Activated T-helper 1 cell treated with anti-CD3 and anti-CD28 coated beads, Interleukin-12 subunit alpha, Interleukin-12 subunit beta, Interleukin-2, Interleukin-4 antibody, amounts not matched to agents 30 ng/mL and 10 ng/mL and 1 ng/mL, durations not matched to agents 14 hours and 24 hours and 36 hours (primary cell): Measurements from ENCODE around the gene TCF23. TPM values are rescaled to one million over a fixed set of nuclear protein-coding genes. Genes with fewer than 3 reads are reported as not detected.
"Not testable (repeated sequence)": the region's sequence is repeated elsewhere in the genome, so short reads cannot be mapped to it uniquely, and the experiment has no call there.

Experiments
- DNase-seq: peaks from one replicate; pipeline ENCODE4 v3.0.0; 2021; ENCODE audit warnings: low spot score
- H3K27ac Mint-ChIP-seq: one replicate; pipeline ENCODE4 v1.8.0; 2021; ENCODE audit warnings: mild to moderate bottlenecking, mixed read lengths
- H3K27me3 Mint-ChIP-seq: one replicate; pipeline ENCODE4 v1.8.0; 2022; ENCODE audit warnings: mild to moderate bottlenecking, moderate library complexity, mixed read lengths; ENCODE audit not compliant: insufficient read depth
- H3K36me3 Mint-ChIP-seq: one replicate; pipeline ENCODE4 v1.8.0; 2021; ENCODE audit warnings: low read depth, mixed read lengths
- H3K4me1 Mint-ChIP-seq: one replicate; pipeline ENCODE4 v1.8.0; 2021; ENCODE audit warnings: low read depth, mixed read lengths
- H3K4me3 Mint-ChIP-seq: one replicate; pipeline ENCODE4 v1.8.0; 2021; ENCODE audit warnings: mild to moderate bottlenecking, moderate library complexity, mixed read lengths
- H3K9me3 Mint-ChIP-seq: one replicate; pipeline ENCODE4 v1.8.0; 2021; ENCODE audit warnings: mixed read lengths
- intact Hi-C: fragments of 100-400 bp; cut with micrococcal nuclease; formaldehyde crosslinking; loops from one replicate; pipeline ENCODE4 v1.15.1; 2024
- total RNA-seq: library from RNA; stranded (reverse); gene quantifications from 2 replicates; pipeline ENCODE4 v1.2.3, GENCODE V29; 2022

Gene TCF23
- total RNA-seq, 1 donor from 2014 or later: not detected

DNA sequence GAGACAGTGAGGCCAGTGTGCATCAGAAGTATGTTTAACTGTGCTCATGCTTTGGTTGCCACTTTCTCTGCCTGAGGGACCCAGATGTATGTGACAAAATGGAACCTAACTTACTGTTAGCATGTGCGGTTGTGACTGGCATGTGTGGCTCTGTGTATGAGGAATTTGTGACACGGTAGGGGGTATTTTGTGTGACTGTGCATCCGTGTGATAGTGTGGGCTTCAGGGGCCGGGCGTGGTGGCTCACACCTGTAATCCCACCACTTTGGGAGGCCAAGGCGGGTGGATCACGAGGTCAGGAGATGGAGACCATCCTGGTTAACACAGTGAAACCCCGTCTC, 29.5 kb upstream of the TCF23 start:
- H3K9me3 Mint-ChIP-seq, DNase-seq, H3K36me3 Mint-ChIP-seq, H3K27ac Mint-ChIP-seq: not testable (repeated sequence)
- intact Hi-C loops: loop anchor here (1.0 kb wide), 1 partner anchor 15 kb away; the partner anchor contains the start of gene PREB
- Mint-ChIP-seq H3K4me1 (peaks cover 18% of the 10 kb centered on the region), H3K27me3 (peaks cover 42% of the 10 kb centered on the region), H3K4me3 (peak overlapping the region; percentile 81)

GRCh38 chr2:27121906-27122305, 26.9 kb upstream of the TCF23 start:
- intact Hi-C loops: loop anchor here (2.0 kb wide), 1 partner anchor 95 kb away; the partner anchor contains the start of gene CAD
- Mint-ChIP-seq H3K27me3 (peaks cover 42% of the 10 kb centered on the region), H3K9me3 (no peaks in the 10 kb centered on the region), H3K36me3 (no peaks in the 10 kb centered on the region), H3K27ac (no peak overlapping the region), H3K4me1 (peaks cover 18% of the 10 kb centered on the region), H3K4me3 (no peak overlapping the region)
- no peak for DNase-seq

DNA sequence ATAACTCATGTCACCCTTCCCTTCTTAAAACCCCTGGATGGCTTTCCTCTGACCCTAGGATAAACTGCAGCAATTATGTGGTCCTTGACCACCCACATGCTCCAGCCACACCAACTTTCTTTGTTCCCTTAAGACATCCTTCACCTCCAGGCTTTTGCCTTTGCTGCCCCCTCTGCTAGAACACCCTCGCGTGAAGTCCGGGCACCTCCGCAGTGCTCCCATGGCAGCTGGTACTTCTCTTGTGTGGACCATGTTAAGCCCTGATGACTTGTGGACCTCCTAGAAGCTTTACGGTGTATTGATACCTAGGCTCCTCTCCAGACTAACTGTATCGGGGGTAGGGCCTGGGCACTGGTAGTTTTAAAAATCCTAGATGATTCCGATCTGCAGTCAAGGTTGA, 26.0 kb upstream of the TCF23 start:
- intact Hi-C loops: loop anchor here (1.0 to 2.0 kb wide), 3 partner anchors 12 to 94 kb away; partner anchors contain the start of genes CAD and PREB
- Mint-ChIP-seq H3K27ac (peak overlapping the region; percentile 27), H3K4me3 (peak overlapping the region; percentile 88), H3K27me3 (peaks cover 35% of the 10 kb centered on the region), H3K36me3 (no peaks in the 10 kb centered on the region), H3K4me1 (peaks cover 18% of the 10 kb centered on the region), H3K9me3 (no peaks in the 10 kb centered on the region)
- no peak for DNase-seq

DNA sequence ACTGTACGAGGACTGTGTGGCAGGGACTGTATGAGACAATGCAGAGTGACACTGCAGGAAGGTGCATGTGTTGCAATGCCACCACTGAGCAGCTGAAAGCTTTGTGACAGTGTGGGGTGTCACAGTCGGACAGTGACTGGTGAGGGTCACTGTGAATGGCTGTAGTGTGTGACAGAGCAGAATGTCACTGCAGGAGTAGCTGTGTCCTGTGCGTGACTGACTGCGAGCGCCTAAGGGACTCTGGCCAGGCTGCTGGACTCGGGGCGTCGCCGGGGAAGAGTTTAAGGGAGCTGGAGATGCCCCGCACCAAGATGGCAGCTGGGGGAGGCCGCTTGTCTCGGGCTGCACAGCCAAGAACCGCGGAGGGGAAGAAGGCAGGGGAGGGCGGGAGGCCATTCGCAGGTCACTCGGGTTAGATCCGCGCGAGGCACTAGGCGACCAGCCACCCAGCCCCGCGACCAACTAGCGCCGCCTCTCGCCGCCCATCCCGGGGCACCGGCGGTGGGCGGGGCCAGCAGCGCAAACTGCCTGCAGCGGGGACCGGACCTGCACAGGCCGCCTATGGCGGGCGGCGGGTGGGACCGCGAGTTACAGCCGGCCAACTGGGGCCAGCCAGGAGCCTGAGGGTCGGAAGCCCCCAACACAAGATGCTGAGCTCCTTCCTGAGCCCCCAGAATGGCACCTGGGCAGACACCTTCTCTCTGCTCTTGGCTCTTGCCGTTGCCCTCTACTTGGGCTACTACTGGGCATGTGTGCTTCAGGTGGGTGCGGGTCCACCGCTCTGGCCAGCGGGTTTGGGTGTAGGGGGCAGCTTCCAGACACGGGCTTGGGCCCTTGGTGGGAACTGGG, 25.3 kb upstream of the TCF23 start, which contains the start of gene ABHD1:
TSS of gene ABHD1 (plus strand) at position 514 of the 849 bp plus-strand sequence. CDS start at position 648, 134 bp downstream.
- H3K27ac Mint-ChIP-seq: peak within 1 kb of the TSS; percentile 55
- intact Hi-C loops: loop anchor here (1.0 to 2.0 kb wide), 3 partner anchors 11 to 93 kb away; partner anchors contain the start of genes CAD and PREB
- H3K9me3 Mint-ChIP-seq: no peaks in the 10 kb centered on the region
- peak within 1 kb of the TSS; percentile 88 for H3K4me3 Mint-ChIP-seq
- peak; percentile 71 for DNase-seq
- no peaks in the 10 kb centered on the region for H3K36me3 Mint-ChIP-seq
- H3K4me1 Mint-ChIP-seq: peaks cover 18% of the 10 kb centered on the region
- peaks cover 31% of the 10 kb centered on the region for H3K27me3 Mint-ChIP-seq

GRCh38 chr2:27125104-27125503, 23.7 kb upstream of the TCF23 start:
- H3K27ac Mint-ChIP-seq: no peak overlapping the region
- intact Hi-C loops: no loop called here
- no peak for DNase-seq
- peaks cover 19% of the 10 kb centered on the region for H3K27me3 Mint-ChIP-seq
- no peaks in the 10 kb centered on the region for H3K9me3 Mint-ChIP-seq
- no peak overlapping the region for H3K4me3 Mint-ChIP-seq
- peaks cover 9% of the 10 kb centered on the region for H3K4me1 Mint-ChIP-seq
- H3K36me3 Mint-ChIP-seq: peaks cover 5% of the 10 kb centered on the region

DNA sequence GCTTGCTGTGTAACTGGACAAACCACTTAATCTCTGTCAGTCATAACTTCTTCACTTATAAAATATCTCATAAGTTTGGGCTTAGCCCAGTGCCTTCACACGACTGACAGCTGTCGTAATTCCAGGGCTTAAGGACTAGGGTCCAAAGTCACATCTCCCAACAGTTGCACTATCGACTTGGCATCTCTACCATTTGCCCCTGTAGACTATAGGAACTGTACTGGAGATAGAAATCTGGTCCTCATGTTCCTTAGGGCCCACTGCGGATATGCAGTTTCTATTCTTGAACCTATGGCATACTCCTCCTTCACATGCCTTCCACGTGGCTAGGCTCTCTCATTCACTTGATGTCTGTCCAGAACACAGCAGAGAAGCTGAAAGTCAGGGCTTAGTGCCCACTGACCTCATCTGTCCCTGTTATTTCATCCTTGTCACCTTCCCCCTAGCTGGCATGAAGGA, 22.5 kb upstream of the TCF23 start:
- H3K27me3 Mint-ChIP-seq: peaks cover 16% of the 10 kb centered on the region
- H3K9me3 Mint-ChIP-seq: no peaks in the 10 kb centered on the region

GRCh38 chr2:27127883-27128667, 20.7 kb upstream of the TCF23 start:
- intact Hi-C loops: no loop called here
- H3K27ac Mint-ChIP-seq: no peak overlapping the region
- peaks cover 19% of the 10 kb centered on the region for H3K36me3 Mint-ChIP-seq
- H3K4me3 Mint-ChIP-seq: no peak overlapping the region
- H3K9me3 Mint-ChIP-seq: no peaks in the 10 kb centered on the region
- no peak for DNase-seq
- peaks cover 4% of the 10 kb centered on the region for H3K27me3 Mint-ChIP-seq
- H3K4me1 Mint-ChIP-seq: peaks cover 9% of the 10 kb centered on the region

More for the DNA sequence above, 22.5 kb upstream of the TCF23 start:
- Mint-ChIP-seq H3K27ac (no peak overlapping the region), H3K4me1 (peaks cover 7% of the 10 kb centered on the region), H3K4me3 (no peak overlapping the region), H3K36me3 (peaks cover 13% of the 10 kb centered on the region)
- no peak for DNase-seq
- intact Hi-C loops: no loop called here

DNA sequence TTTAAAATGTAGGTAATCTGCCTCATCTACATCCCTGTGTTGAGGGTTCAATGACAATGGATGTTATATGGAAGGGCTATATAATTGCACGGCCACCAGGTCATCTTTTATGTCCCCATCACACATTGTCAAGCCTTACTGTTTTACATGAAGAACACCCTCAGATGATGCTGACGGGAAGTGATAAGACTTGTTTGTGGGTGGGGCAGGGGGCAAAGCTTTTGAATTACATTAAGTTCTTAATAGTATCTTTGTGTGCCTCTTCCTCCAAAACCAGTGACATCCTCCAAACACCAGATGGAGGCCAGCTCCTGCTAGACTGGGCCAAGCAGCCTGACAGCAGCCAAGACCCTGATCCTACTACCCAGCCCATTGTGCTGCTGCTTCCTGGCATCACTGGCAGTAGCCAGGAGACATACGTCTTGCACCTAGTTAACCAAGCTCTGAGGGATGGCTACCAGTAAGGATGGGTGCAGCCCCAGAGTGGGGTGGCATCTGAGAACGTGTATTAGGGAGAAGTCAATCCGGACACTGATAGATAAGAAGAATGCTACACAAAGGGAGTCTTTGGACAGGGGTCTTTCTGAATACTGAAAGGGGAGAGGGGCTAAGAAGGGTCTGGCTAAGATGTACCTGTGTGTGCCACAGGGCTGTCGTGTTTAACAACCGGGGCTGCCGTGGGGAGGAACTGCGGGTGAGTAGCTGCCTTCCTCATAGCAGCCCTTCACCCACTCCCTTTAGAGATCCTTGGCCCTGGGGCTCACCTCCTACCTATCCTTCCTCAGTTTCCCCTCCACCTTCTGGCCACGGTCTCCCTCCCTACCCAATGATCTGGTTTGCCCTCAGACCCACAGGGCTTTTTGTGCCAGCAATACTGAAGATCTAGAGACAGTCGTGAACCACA, 19.9 kb upstream of the TCF23 start:
- Mint-ChIP-seq H3K4me3 (no peak overlapping the region), H3K27me3 (no peaks in the 10 kb centered on the region), H3K27ac (no peak overlapping the region), H3K36me3 (peaks cover 27% of the 10 kb centered on the region), H3K9me3 (no peaks in the 10 kb centered on the region), H3K4me1 (peaks cover 12% of the 10 kb centered on the region)
- intact Hi-C loops: no loop called here
- no peak for DNase-seq

- Mint-ChIP-seq H3K9me3 (no peaks in the 10 kb centered on the region), H3K27ac (no peak overlapping the region), H3K36me3 (peaks cover 29% of the 10 kb centered on the region), H3K27me3 (no peaks in the 10 kb centered on the region), H3K4me3 (no peak overlapping the region), H3K4me1 (peaks cover 12% of the 10 kb centered on the region)
- intact Hi-C loops: loop anchor here (5.0 kb wide), 1 partner anchor 78 kb away; the partner anchor contains the start of gene AGBL5
- no peak for DNase-seq
Measured at GRCh38 chr2:27130396-27130795, 18.4 kb upstream of the TCF23 start.

GRCh38 chr2:27131429-27131828, 17.4 kb upstream of the TCF23 start:
- Mint-ChIP-seq H3K36me3 (peaks cover 29% of the 10 kb centered on the region), H3K9me3 (no peaks in the 10 kb centered on the region), H3K27me3 (no peaks in the 10 kb centered on the region), H3K27ac (no peak overlapping the region), H3K4me3 (peak overlapping the region; percentile 26), H3K4me1 (peaks cover 12% of the 10 kb centered on the region)
- intact Hi-C loops: loop anchor here (5.0 kb wide), 1 partner anchor 79 kb away; the partner anchor contains the start of gene AGBL5
- DNase-seq: no peak

- intact Hi-C loops: loop anchor here (5.0 kb wide), 1 partner anchor 81 kb away; the partner anchor contains the start of gene AGBL5
- no peaks in the 10 kb centered on the region for H3K27me3 Mint-ChIP-seq
- H3K4me1 Mint-ChIP-seq: peaks cover 12% of the 10 kb centered on the region
- no peak for DNase-seq
- peaks cover 29% of the 10 kb centered on the region for H3K36me3 Mint-ChIP-seq
- H3K9me3 Mint-ChIP-seq: no peaks in the 10 kb centered on the region
- peak overlapping the region; percentile 85 for H3K27ac Mint-ChIP-seq
- H3K4me3 Mint-ChIP-seq: peak overlapping the region; percentile 95
Measured at GRCh38 chr2:27133195-27133875, 15.5 kb upstream of the TCF23 start.
